ENCODE results near the gene VPS26B.
"Not testable (repeated sequence)": the region's sequence is repeated elsewhere in the genome, so short reads cannot be mapped to it uniquely, and the experiment has no call there.

VPS26B gene

GRCh38 chr11:134283461-134284230 is 59.2 kb downstream of the VPS26B start:
- DNase-seq: no peak

GRCh38 chr11:134284349-134284748 is 59.9 kb downstream of the VPS26B start:
- DNase-seq: not testable (repeated sequence)

- no peak for DNase-seq
Observed at GRCh38 chr11:134287561-134287960, 63.1 kb downstream of the VPS26B start.

GRCh38 chr11:134288486-134288885 is 64.0 kb downstream of the VPS26B start:
- DNase-seq: no peak

- DNase-seq: no peak
Observed at GRCh38 chr11:134289167-134289566, 64.7 kb downstream of the VPS26B start.

GRCh38 chr11:134289789-134290188 is 65.3 kb downstream of the VPS26B start:
- DNase-seq: no peak

GRCh38 chr11:134290646-134291045 is 66.2 kb downstream of the VPS26B start:
- no peak for DNase-seq

- no peak for DNase-seq
Observed at GRCh38 chr11:134291196-134291595, 66.7 kb downstream of the VPS26B start.

- DNase-seq: no peak
Observed at GRCh38 chr11:134292661-134293060, 68.2 kb downstream of the VPS26B start.

- no peak for DNase-seq
Observed at GRCh38 chr11:134293119-134294113, 68.9 kb downstream of the VPS26B start.

- no peak for DNase-seq
Observed at GRCh38 chr11:134294664-134295063, 70.2 kb downstream of the VPS26B start.

Data from activated T-cell treated with anti-CD3 and anti-CD28 coated beads, Interleukin-2, amount 50 U/mL, for 48 hours (primary cell).